ENCODE measurements around the gene FURIN.

FURIN gene

GRCh38 chr15:90859234-90860131 lies 8.9 kb upstream of the FURIN start:
- DNase-seq (ENCODE audit: insufficient read length, low spot score) (no peak), FAIRE-seq (no peak)
- TF ChIP-seq, protein P1, sequence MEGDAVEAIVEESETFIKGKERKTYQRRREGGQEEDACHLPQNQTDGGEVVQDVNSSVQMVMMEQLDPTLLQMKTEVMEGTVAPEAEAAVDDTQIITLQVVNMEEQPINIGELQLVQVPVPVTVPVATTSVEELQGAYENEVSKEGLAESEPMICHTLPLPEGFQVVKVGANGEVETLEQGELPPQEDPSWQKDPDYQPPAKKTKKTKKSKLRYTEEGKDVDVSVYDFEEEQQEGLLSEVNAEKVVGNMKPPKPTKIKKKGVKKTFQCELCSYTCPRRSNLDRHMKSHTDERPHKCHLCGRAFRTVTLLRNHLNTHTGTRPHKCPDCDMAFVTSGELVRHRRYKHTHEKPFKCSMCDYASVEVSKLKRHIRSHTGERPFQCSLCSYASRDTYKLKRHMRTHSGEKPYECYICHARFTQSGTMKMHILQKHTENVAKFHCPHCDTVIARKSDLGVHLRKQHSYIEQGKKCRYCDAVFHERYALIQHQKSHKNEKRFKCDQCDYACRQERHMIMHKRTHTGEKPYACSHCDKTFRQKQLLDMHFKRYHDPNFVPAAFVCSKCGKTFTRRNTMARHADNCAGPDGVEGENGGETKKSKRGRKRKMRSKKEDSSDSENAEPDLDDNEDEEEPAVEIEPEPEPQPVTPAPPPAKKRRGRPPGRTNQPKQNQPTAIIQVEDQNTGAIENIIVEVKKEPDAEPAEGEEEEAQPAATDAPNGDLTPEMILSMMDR (IDR thresholded peaks at IDR 0.05; ENCODE audit: insufficient read depth, missing control alignments) = no peak

- TF ChIP-seq, protein P1 (IDR thresholded peaks at IDR 0.05; ENCODE audit: insufficient read depth, missing control alignments) = no peak
- no peak for FAIRE-seq
- DNase-seq (ENCODE audit: insufficient read length, low spot score) = no peak
These were observed 7.9 kb upstream of the FURIN start for GRCh38 chr15:90860450-90860849.

DNA sequence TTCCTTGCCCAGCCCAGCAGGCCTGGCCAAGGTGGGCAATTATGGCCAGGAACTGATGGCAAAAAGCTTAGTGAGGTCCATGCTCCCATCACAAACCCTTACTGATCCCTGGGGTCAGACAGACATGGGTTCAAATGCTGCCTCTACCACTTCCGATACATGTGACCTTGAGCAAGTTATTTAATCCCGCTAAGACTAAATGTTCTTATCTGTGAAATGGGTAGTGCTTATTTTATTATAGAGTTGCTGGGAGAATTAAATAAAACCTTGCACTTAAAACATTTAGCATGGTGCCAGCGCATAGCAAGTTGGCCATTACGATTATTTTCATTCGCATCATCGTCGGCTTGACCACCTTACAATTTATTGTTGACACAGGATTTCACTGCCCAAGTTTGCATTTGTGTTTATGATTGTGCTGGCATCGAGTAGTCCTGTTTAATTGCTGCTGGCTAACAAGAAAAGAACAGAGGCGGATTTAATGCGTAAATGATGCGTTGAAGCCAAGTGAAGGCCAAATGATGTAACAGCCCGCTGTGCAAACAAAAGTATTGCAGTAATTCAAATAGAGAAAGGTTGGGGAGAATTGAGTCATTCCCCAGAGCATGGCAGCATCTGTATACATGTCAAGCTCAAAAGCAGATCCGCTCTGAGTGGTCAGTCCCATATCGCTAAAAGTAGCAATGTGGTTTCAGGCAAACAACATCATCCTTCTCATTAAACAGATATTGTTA lies 7.3 kb upstream of the FURIN start:
- no peak for DNase-seq (ENCODE audit: insufficient read length, low spot score)
- FAIRE-seq = no peak

GRCh38 chr15:90862487-90862886 lies 5.9 kb upstream of the FURIN start:
- FAIRE-seq (no peak), DNase-seq (ENCODE audit: insufficient read length, low spot score) (no peak)
- TF ChIP-seq, protein P1 (IDR thresholded peaks at IDR 0.05; ENCODE audit: insufficient read depth, missing control alignments) = no peak

More for the DNA sequence above, 7.3 kb upstream of the FURIN start:
- TF ChIP-seq, protein P1 (IDR thresholded peaks at IDR 0.05; ENCODE audit: insufficient read depth, missing control alignments) = no peak

DNA sequence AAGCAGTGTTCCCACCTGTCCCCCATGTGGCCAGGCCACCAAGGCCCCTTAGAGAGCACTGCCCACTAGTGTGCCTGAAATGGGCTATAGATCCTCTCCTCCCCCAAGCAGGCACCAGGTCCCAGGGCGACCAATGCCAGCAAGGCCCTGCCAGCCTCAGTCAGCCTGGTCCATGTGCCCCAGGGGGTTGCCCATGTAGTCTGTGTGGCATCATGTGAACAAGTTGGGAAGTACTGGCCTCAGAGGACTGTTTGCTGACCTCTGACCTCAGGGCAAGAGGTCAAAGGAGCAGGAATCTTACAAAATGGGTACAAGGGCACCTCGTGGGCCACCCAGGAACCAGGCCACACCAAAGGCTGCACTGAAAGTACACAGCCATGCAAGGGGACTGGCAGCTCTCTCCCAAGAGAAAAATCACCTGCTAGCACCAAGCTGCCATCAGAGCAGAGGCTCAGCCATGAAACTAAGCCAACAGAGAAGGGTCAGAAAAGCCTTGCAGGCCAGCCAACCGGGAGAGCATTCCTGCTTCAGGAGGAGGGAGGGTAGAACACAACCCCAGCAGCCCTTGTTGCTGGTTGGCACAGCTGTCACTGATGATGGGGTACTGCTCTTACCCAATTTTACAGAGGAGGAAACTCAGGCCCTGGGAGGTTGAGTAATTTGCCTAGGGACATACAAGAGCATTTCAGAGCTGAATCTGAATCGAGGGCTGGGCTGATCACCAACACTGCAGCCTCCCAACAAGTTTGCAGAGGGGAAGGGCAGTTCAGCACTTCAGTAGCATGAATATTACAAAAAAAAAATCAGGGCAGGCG lies 5.2 kb upstream of the FURIN start:
- FAIRE-seq (no peak), DNase-seq (ENCODE audit: insufficient read length, low spot score) (no peak)

GRCh38 chr15:90863987-90864386 lies 4.4 kb upstream of the FURIN start:
- no peak for FAIRE-seq
- TF ChIP-seq, protein P1 (IDR thresholded peaks at IDR 0.05; ENCODE audit: insufficient read depth, missing control alignments) = no peak

More for the DNA sequence above, 5.2 kb upstream of the FURIN start:
- TF ChIP-seq, protein P1 (IDR thresholded peaks at IDR 0.05; ENCODE audit: insufficient read depth, missing control alignments) = no peak

More at GRCh38 chr15:90863987-90864386, 4.4 kb upstream of the FURIN start:
- no peak for DNase-seq (ENCODE audit: insufficient read length, low spot score)

Measured in D721Med (cell line).